Neutrophil (primary cell): ENCODE results near the gene LRMDA.

ENCODE experiments used
- H3K27ac ChIP-seq: fragments of 200-600 bp; sonication (generic); 2 replicates; pipeline ENCODE4 v1.5.1; 2016; ENCODE audit warnings: mild to moderate bottlenecking, moderate library complexity
- H3K27me3 ChIP-seq: fragments of 200-600 bp; sonication (generic); 2 replicates; pipeline ENCODE4 v1.6.0; 2016; ENCODE audit warnings: mild to moderate bottlenecking
- H3K36me3 ChIP-seq: fragments of 200-600 bp; sonication (generic); 2 replicates; pipeline ENCODE4 v1.5.1; 2017
- H3K4me1 ChIP-seq, 2 experiments: fragments of 200-600 bp in 1 of 2; sonication (generic) in 1 of 2; 1 replicate in 1 of 2; 2 replicates in 1 of 2; pipeline versions ENCODE4 v1.5.1 to v1.6.1; 2013 to 2016; ENCODE audit warnings: low read depth in 1 of 2, low read length in 1 of 2, mild to moderate bottlenecking in 1 of 2, moderate library complexity in 1 of 2; ENCODE audit not compliant: control insufficient read depth in 1 of 2, insufficient read depth in 1 of 2
- H3K4me3 ChIP-seq, 2 experiments: fragments of 200-600 bp in 1 of 2; sonication (generic) in 1 of 2; 1 replicate in 1 of 2; 2 replicates in 1 of 2; pipeline ENCODE4 v1.5.1; 2013 to 2016; ENCODE audit warnings: low read depth in 1 of 2, low read length in 1 of 2, mild to moderate bottlenecking in 1 of 2, moderate library complexity in 1 of 2
- H3K9me3 ChIP-seq: fragments of 200-600 bp; sonication (generic); 2 replicates; pipeline ENCODE4 v1.5.1; 2016
- TF ChIP-seq, protein P1 (sequence below): fragments of 200-600 bp; sonication (generic); IDR thresholded peaks from 2 replicates; pipeline ENCODE4 v1.5.1; 2016; ENCODE audit warnings: antibody characterized with exemption

The LRMDA gene

DNA sequence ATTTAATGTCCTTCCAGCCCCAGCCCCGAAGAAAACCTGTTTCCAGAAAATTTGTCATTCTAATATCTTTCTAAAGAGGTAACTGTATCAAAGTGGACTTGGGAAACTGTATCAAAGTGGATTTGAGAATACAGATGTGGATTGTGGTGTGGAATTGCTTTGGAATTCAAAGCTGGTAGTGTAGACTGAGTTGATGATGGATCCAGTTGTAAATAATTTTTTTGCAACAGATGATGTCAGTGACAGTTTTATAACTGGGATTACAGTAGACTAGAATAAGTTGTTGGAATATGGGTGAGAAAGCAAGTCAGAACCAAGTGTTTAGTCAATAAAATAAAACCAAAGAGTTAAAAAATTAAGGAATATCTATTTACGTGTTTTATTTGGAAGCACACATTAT lies 202.1 kb downstream of the LRMDA start:
- Histone ChIP-seq H3K27me3 (no peaks in the 10 kb centered on the region), H3K27ac (no peak overlapping the region), H3K4me3 (no peak overlapping the region), H3K4me1 (peaks cover 0 to 3% of the 10 kb centered on the region in 2 experiments), H3K9me3 (no peaks in the 10 kb centered on the region), H3K36me3 (no peaks in the 10 kb centered on the region)
- TF ChIP-seq, protein P1, sequence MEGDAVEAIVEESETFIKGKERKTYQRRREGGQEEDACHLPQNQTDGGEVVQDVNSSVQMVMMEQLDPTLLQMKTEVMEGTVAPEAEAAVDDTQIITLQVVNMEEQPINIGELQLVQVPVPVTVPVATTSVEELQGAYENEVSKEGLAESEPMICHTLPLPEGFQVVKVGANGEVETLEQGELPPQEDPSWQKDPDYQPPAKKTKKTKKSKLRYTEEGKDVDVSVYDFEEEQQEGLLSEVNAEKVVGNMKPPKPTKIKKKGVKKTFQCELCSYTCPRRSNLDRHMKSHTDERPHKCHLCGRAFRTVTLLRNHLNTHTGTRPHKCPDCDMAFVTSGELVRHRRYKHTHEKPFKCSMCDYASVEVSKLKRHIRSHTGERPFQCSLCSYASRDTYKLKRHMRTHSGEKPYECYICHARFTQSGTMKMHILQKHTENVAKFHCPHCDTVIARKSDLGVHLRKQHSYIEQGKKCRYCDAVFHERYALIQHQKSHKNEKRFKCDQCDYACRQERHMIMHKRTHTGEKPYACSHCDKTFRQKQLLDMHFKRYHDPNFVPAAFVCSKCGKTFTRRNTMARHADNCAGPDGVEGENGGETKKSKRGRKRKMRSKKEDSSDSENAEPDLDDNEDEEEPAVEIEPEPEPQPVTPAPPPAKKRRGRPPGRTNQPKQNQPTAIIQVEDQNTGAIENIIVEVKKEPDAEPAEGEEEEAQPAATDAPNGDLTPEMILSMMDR = no peak

DNA sequence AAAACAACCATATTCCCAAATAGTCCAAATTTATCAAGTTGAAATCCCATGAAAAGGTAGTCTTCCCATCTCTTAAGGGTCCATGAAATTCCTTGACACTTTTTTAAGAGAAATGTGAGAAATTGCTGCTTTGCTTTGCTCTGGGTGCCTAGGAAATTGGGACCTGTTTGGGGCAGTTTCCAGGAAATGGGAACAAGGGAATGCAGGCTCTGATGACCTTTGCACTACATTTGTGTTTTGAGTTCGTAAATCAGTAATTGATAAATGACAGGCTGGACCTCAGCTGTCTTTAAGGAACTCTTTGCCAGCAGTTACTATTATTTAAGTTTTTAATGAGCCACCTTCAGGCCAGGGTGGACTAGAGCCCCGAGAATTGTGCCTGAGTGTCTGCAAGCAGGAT lies 203.5 kb downstream of the LRMDA start:
- peaks cover 0 to 3% of the 10 kb centered on the region in 2 experiments for H3K4me1 ChIP-seq
- H3K9me3 ChIP-seq = no peaks in the 10 kb centered on the region
- no peaks in the 10 kb centered on the region for H3K36me3 ChIP-seq
- H3K27me3 ChIP-seq = no peaks in the 10 kb centered on the region
- TF ChIP-seq, protein P1 = no peak
- no peak overlapping the region for H3K27ac ChIP-seq
- H3K4me3 ChIP-seq = no peak overlapping the region

DNA sequence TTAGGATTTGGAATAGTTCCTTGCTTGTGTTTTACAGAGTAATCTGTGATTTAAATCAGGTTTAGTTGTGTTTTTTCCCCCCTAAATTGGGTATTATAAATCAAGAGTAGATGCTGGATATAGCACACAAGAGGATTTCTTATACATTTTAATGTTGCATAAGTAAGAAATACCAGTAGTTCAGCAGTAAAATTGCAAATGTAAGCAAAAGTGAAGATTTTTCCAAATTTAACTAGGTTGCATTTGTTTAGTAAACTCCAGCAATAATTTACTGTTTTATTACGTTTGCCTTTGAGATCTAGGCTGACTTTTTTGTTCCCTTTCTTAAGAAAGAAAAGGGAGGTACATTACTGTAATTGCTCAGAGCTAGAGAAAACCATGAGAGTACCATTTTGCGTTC lies 207.3 kb downstream of the LRMDA start:
- Histone ChIP-seq H3K4me1 (no peaks in the 10 kb centered on the region), H3K27ac (no peak overlapping the region), H3K4me3 (no peak overlapping the region), H3K27me3 (no peaks in the 10 kb centered on the region), H3K36me3 (no peaks in the 10 kb centered on the region), H3K9me3 (no peaks in the 10 kb centered on the region)
- TF ChIP-seq, protein P1 = no peak

DNA sequence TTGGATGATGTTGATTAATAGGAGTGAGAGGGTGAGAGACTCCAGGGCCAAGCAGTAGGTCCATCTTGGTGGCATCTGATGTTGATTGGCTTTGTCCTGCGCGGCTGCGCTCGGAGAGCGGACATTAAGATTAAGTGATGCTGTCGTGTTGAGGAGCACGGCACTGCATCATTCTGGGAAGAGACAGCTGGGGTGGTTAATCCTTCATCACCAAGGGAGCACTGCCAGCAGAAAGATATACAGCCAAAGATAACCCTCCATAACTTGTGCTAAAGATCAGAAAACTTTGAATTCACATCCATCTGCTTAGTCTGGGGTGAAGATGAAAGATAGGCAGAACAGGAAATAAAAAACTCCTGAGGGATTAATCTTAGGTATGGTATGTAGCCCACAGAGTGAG lies 208.3 kb downstream of the LRMDA start:
- Histone ChIP-seq H3K9me3 (no peaks in the 10 kb centered on the region), H3K36me3 (no peaks in the 10 kb centered on the region), H3K4me3 (no peak overlapping the region), H3K27ac (no peak overlapping the region), H3K4me1 (no peaks in the 10 kb centered on the region), H3K27me3 (no peaks in the 10 kb centered on the region)
- TF ChIP-seq, protein P1 = no peak

DNA sequence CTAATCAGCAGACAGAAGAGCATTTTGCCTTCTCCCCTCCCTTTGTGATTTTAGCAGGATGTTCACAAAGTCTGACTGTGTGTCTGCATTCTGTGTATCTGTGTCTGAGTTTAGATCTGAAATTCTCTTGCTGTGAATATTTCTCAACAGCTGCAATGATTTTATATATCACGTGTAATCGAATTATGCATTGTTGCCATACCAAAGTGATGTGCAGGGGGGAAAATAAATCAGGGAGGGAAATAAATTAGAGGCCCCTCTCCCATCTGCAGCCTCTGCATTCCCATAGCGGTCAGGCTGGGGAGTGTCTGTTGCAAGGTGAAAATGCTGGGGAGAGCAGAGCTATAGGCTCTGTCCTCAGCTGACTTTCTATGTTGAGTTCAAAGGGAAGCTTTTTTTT lies 209.0 kb downstream of the LRMDA start:
- TF ChIP-seq, protein P1 = no peak
- H3K4me3 ChIP-seq = no peak overlapping the region
- H3K27ac ChIP-seq = no peak overlapping the region
- H3K36me3 ChIP-seq = no peaks in the 10 kb centered on the region
- no peaks in the 10 kb centered on the region for H3K27me3 ChIP-seq
- H3K9me3 ChIP-seq = no peaks in the 10 kb centered on the region
- H3K4me1 ChIP-seq = no peaks in the 10 kb centered on the region

DNA sequence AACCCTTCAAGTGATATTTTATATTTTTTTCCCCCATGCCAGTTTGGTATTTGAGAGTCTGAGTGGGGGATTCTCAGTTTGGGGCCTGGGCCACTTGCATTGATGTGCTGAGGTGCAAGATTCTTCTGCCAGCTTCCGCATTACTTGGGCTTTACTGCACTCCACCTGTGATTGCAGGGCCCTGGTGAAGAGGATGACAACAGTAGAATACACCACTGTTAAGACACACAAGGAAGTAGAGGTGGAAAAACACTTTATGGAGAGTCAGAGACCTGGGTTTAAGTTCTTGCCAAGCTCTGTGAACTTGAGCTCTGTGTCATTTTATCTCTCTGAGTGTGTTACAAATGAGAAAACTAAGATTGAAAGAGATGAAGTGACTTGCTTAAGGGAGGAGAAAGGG lies 209.4 kb downstream of the LRMDA start:
- TF ChIP-seq, protein P1 = no peak

More for the DNA sequence above, 209.4 kb downstream of the LRMDA start:
- no peak overlapping the region for H3K4me3 ChIP-seq
- H3K27ac ChIP-seq = no peak overlapping the region
- H3K4me1 ChIP-seq = no peaks in the 10 kb centered on the region
- no peaks in the 10 kb centered on the region for H3K27me3 ChIP-seq
- no peaks in the 10 kb centered on the region for H3K36me3 ChIP-seq
- no peaks in the 10 kb centered on the region for H3K9me3 ChIP-seq
